NCI-H524 treated with DMSO at 0.1 percent for 48 hours (cell line): ENCODE results near the gene CHCHD6.

Source experiments
- DNase-seq: peaks from one replicate; lab custom pipeline; 2025; lab: John Stamatoyannopoulos, UW

CHCHD6 gene

GRCh38 chr3:126939733-126940132 lies 235.7 kb downstream of the CHCHD6 start:
- no peak for DNase-seq

- no peak for DNase-seq
Observed at GRCh38 chr3:126941721-126942270, 237.8 kb downstream of the CHCHD6 start.

GRCh38 chr3:126944089-126944965 lies 240.3 kb downstream of the CHCHD6 start:
- DNase-seq = no peak

DNA sequence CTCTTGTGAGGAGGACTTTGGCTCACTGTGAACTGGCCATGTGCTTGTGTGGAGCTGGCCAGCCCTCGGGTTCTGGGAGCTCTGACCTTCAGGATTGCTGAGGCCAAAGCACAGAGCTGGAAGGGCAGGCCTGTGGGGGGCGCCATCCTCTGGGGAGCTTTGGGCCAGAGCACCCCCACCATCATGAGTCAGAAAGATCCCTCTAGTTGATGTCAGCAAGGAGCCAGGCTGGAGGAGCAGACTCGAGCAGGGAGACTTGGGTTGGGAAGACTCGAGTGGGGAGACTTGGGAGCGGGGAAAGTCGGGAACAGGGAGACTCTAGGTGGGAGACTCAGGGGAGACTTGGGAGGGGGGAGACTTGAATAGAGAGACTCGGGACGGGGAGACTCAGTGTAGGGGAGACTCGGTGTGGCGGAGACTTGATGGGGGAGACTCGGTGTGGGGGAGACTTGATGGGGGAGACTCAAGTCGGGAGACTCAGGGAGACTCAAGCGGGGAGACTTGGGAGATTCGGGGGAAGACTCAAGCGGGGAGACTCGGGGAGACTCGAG lies 241.2 kb downstream of the CHCHD6 start:
- DNase-seq = no peak

- DNase-seq = no peak
Observed at GRCh38 chr3:126945891-126946290, 241.9 kb downstream of the CHCHD6 start.

GRCh38 chr3:126946405-126946804 lies 242.4 kb downstream of the CHCHD6 start:
- DNase-seq = no peak

- no peak for DNase-seq
Observed at GRCh38 chr3:126947429-126947828, 243.4 kb downstream of the CHCHD6 start.

- no peak for DNase-seq
Observed at GRCh38 chr3:126948980-126949535, 245.0 kb downstream of the CHCHD6 start.

DNA sequence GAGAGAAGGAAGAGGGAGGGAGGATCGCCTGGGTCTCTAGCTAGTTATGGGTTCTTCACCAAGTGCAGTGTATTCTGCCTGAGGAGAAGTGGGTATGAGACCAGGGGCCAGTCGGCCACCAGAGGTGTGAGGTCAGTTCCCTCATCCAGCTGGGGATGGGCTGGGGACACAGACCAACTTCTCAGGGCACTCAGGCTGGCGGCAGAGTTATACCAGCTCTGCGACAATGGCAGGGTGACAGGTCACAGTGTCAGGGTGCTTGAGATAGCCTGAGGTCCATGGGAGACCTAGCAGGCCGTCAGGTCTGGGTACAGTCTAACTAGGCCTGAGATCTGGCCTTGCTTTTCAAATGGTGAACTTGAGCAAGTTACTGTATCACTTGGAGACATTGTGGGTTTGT lies 247.5 kb downstream of the CHCHD6 start:
- no peak for DNase-seq

- DNase-seq = no peak
Observed at GRCh38 chr3:126952261-126952982, 248.4 kb downstream of the CHCHD6 start.

- no peak for DNase-seq
Observed at GRCh38 chr3:126952983-126953660, 249.1 kb downstream of the CHCHD6 start.

DNA sequence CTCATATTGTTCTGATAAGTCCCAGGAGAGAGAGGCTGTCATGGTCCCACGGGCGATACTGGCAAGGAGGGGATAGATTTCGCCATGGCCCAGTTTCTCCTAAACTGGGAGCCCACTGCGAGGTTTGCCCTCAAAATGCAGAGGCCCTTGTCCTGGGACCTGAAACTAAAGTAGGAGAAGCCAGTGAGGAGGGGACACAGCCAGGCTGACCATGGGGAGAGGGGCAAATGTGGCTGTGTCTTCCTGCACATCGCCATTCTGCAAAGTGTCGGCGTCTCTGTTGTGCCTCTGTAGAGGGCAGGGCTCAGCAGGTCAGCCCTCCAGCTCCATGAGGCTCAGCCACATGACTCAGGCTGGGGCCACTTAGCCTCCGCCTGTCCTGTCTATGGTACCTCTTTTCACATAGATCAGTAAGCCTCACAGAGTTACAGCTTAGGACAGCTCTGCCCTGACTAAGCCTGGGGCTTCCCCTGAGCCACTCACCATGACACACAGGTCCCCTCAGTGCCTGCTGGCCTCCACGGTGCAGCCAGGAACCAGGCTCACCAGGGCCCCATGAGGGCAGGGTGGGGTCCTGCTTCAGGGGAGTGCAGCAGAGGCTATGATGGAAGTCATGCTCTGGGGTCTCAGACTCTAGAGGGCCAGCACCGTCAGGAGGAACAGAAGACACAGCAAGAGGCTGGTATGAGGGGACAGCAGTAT lies 250.3 kb downstream of the CHCHD6 start:
- no peak for DNase-seq

GRCh38 chr3:126955004-126955790 lies 251.2 kb downstream of the CHCHD6 start:
- no peak for DNase-seq

DNA sequence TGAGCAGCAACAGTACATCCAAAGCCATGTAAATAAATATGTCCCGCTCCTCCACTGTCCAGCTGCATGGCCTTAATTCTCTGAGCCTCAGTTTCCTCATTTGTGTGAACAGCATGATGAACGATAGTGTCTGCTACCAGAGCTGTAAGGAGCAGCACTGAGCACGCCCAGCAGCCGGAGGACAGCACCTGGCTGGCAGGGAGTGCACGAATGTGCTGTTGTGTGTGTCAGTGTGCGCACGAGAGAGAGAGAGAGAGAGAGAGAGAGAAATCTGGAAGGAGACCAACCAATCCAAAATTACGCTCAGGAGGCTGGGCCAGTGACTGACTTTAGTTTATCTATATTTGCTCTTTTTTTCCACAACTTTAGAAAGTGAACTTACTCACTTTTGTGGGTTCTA lies 252.3 kb downstream of the CHCHD6 start:
- no peak for DNase-seq

DNA sequence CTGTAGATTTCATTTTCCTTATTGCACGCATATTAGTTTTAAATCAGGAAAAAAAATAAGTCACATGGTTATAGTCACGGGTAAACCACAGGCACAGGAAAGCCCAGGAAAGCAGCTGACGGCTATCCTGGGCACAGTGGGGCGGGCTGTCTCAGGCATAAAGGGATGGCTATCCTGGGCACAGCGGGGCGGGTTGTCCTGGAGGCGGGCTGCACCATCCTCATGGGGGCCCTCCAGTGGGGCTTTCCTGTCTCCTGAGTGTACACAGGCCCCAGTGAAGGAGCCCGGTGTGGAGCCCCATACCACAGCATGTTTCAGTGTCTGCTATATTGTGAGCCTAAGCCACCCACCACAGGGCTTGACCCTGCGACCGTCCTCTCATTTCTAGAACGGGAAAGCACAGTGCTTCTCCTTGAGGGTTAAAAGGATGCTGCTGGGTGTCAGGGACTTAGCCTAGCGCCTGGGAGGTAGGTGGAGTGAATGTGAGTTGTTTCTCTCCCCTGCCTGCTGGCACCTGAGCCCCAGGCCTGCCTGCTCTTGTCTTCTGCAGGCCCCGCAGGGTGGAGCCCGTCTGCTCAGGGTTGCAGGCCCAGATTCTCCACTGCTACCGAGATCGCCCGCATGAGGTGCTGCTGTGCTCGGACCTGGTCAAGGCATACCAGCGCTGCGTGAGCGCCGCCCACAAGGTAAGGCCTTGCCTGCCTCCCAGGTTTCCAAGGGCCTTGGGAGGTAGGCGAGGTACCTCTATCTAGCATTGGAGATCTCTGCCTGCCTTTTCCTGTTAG lies 253.0 kb downstream of the CHCHD6 start:
- no peak for DNase-seq

GRCh38 chr3:126957776-126958637 lies 254.0 kb downstream of the CHCHD6 start:
- DNase-seq = no peak

DNA sequence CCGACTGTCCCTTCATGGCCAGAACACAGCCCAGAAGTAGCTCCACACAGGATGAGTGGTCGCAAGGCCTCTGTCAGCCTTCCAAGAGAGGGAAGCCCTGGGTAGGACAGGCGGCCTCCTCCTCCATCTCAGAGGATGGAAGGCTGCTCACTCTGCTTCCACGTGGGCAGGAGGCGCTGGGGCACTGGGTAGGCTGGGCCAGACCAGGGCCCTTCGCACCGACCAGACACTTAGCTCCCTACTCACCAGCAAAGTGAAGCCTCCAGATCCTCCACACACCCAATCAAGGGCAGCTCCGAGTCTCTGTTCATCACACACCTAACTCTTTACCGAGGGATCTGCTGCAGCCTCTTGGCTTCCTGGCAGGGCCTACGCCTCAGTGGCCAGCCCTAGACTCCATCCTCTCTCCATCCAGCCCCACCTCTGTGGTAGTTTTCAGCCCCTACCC lies 254.6 kb downstream of the CHCHD6 start:
- no peak for DNase-seq

GRCh38 chr3:126959136-126959920 lies 255.3 kb downstream of the CHCHD6 start:
- no peak for DNase-seq
